H1 (cell line): ENCODE measurements around the gene DNASE2B. TPM values are rescaled to one million over a fixed set of nuclear protein-coding genes. Genes with fewer than 3 reads are reported as not detected.

ENCODE experiments used
- CTCF ChIA-PET: fragments of 300-600 bp; sonication (Branson Sonifier 250); formaldehyde crosslinking; loops from one replicate; lab custom pipeline; 2021; ENCODE audit not compliant: partially characterized antibody; lab: Charles Lee
- POLR2A ChIA-PET: fragments of 300-600 bp; sonication (Branson Sonifier 250); formaldehyde crosslinking; loops from one replicate; lab custom pipeline; 2021; ENCODE audit warnings: inconsistent platforms; ENCODE audit not compliant: partially characterized antibody; lab: Charles Lee
- DNase-seq, 2 experiments: peaks; one replicate each; pipeline versions ENCODE4 v3.0.0 to v3.0.0-alpha.2; 2010 to 2022; ENCODE audit warnings: low spot score in 2 of 2, low read depth in 1 of 2, mixed read lengths in 1 of 2
- FAIRE-seq: peaks from 2 replicates; lab custom pipeline; 2011; peaks lifted over from hg19 to GRCh38; lab: Jason Lieb, UNC
- H2AFZ ChIP-seq: 2 replicates; pipeline ENCODE4 v1.8.1; 2012; ENCODE audit warnings: low read length, inconsistent platforms
- H2AK5ac ChIP-seq: 2 replicates; pipeline ENCODE4 v1.6.1; 2013; ENCODE audit warnings: low read depth, low read length
- H2BK120ac ChIP-seq: replicated peaks from 2 replicates; pipeline ENCODE3; 2013; ENCODE audit warnings: low read depth, low read length, inconsistent platforms
- H2BK12ac ChIP-seq: 2 replicates; pipeline ENCODE4 v1.6.1; 2013; ENCODE audit warnings: low read depth, low read length
- H2BK15ac ChIP-seq: 2 replicates; pipeline ENCODE4 v1.6.1; 2013; ENCODE audit warnings: low read length
- H2BK20ac ChIP-seq: 2 replicates; pipeline ENCODE4 v1.6.1; 2013; ENCODE audit warnings: low read length
- H2BK5ac ChIP-seq: 2 replicates; pipeline ENCODE4 v1.6.1; 2013; ENCODE audit warnings: low read depth, low read length
- H3K14ac ChIP-seq: 2 replicates; pipeline ENCODE4 v1.6.1; 2013; ENCODE audit warnings: inconsistent platforms; ENCODE audit not compliant: insufficient read length
- H3K18ac ChIP-seq: 2 replicates; pipeline ENCODE4 v1.6.1; 2013; ENCODE audit warnings: low read length; ENCODE audit errors: extremely low read depth
- H3K23ac ChIP-seq: 2 replicates; pipeline ENCODE4 v1.6.1; 2013; ENCODE audit warnings: inconsistent platforms; ENCODE audit not compliant: insufficient read length
- H3K23me2 ChIP-seq: 2 replicates; pipeline ENCODE4 v1.6.1; 2013; ENCODE audit warnings: low read depth, low read length
- H3K27ac ChIP-seq: 2 replicates; pipeline ENCODE4 v1.6.1; 2011; ENCODE audit warnings: low read depth, low read length, inconsistent platforms
- H3K27me3 ChIP-seq, 4 experiments: replicated peaks in 1 of 4; 1 replicate in 1 of 4; 2 replicates in 3 of 4; pipeline versions ENCODE4 v1.6.1 to v1.8.1; 2011 to 2013; ENCODE audit warnings: low read length in 3 of 4, mild to moderate bottlenecking in 3 of 4, inconsistent platforms in 2 of 4, mixed read lengths in 2 of 4, moderate library complexity in 1 of 4; ENCODE audit not compliant: control insufficient read depth in 3 of 4, insufficient read depth in 3 of 4; ENCODE audit errors: extremely low read depth in 1 of 4
- H3K36me3 ChIP-seq, 4 experiments: 2 replicates each; pipeline versions ENCODE4 v1.6.1 to v1.8.1; 2011 to 2013; ENCODE audit warnings: mild to moderate bottlenecking in 4 of 4, low read length in 3 of 4, moderate library complexity in 2 of 4, control low read depth in 1 of 4, inconsistent platforms in 1 of 4; ENCODE audit not compliant: insufficient read depth in 4 of 4, control insufficient read depth in 2 of 4
- H3K4ac ChIP-seq: replicated peaks from 2 replicates; pipeline ENCODE3; 2013; ENCODE audit warnings: low read length, low read depth, mixed read lengths, inconsistent platforms; ENCODE audit not compliant: insufficient read length
- H3K4me1 ChIP-seq, 4 experiments: replicated peaks in 1 of 4; 1 replicate in 1 of 4; 2 replicates in 3 of 4; pipeline versions ENCODE4 v1.6.1 to v1.8.1; 2011 to 2013; ENCODE audit warnings: low read length in 3 of 4, inconsistent platforms in 2 of 4, mixed read lengths in 1 of 4; ENCODE audit not compliant: insufficient read depth in 4 of 4, control insufficient read depth in 3 of 4
- H3K4me2 ChIP-seq, 2 experiments: 2 replicates each; pipeline versions ENCODE4 v1.6.1 to v1.8.1; 2011 to 2013; ENCODE audit warnings: low read depth in 2 of 2, low read length in 2 of 2, control low read depth in 1 of 2, inconsistent platforms in 1 of 2, mild to moderate bottlenecking in 1 of 2; ENCODE audit not compliant: insufficient read depth in 1 of 2
- H3K4me3 ChIP-seq, 4 experiments: fragments of 200-600, 300-600 bp in 1 of 4; sonication (generic), shearing (Covaris generic), sonication (Bioruptor Twin) in 1 of 4; 2 replicates each; pipeline versions ENCODE4 v1.5.1 to v1.8.1; 2011 to 2016; ENCODE audit warnings: low read length in 4 of 4, low read depth in 3 of 4, control low read depth in 2 of 4, inconsistent platforms in 2 of 4, mild to moderate bottlenecking in 2 of 4, mixed read lengths in 1 of 4, moderate library complexity in 1 of 4; ENCODE audit not compliant: insufficient read depth in 2 of 4; ENCODE audit errors: extremely low read depth in 1 of 4
- H3K56ac ChIP-seq: replicated peaks from 2 replicates; pipeline ENCODE3; 2013; ENCODE audit warnings: low read depth, mild to moderate bottlenecking, mixed read lengths, low read length, inconsistent platforms; ENCODE audit not compliant: insufficient read length
- H3K79me1 ChIP-seq: 2 replicates; pipeline ENCODE4 v1.6.1; 2013; ENCODE audit warnings: low read depth, low read length, control low read depth
- H3K79me2 ChIP-seq, 2 experiments: 2 replicates each; pipeline versions ENCODE4 v1.6.1 to v1.8.1; 2012 to 2013; ENCODE audit warnings: low read length in 2 of 2, mild to moderate bottlenecking in 2 of 2, inconsistent platforms in 1 of 2; ENCODE audit not compliant: insufficient read depth in 2 of 2, control insufficient read depth in 1 of 2
- H3K9ac ChIP-seq, 4 experiments: replicated peaks in 1 of 4; 1 replicate in 1 of 4; 2 replicates in 3 of 4; pipeline versions ENCODE4 v1.6.1 to v1.8.1; 2011 to 2013; ENCODE audit warnings: low read depth in 3 of 4, low read length in 3 of 4, control low read depth in 2 of 4, mild to moderate bottlenecking in 2 of 4, moderate library complexity in 2 of 4, inconsistent platforms in 1 of 4; ENCODE audit errors: extremely low read depth in 1 of 4
- H3K9me3 ChIP-seq, 2 experiments: 2 replicates each; pipeline versions ENCODE4 v1.6.1 to v1.8.1; 2012 to 2013; ENCODE audit warnings: mild to moderate bottlenecking in 2 of 2, moderate library complexity in 2 of 2, control low read depth in 1 of 2, inconsistent platforms in 1 of 2, low read depth in 1 of 2, low read length in 1 of 2, mixed read lengths in 1 of 2; ENCODE audit not compliant: insufficient read depth in 2 of 2
- H4K20me1 ChIP-seq, 2 experiments: replicated peaks in 1 of 2; 2 replicates each; pipeline versions ENCODE3 to v1.8.1; 2011 to 2013; ENCODE audit warnings: inconsistent platforms in 2 of 2, low read length in 2 of 2, mild to moderate bottlenecking in 1 of 2; ENCODE audit not compliant: insufficient read depth in 2 of 2, control insufficient read depth in 1 of 2
- H4K5ac ChIP-seq: 2 replicates; pipeline ENCODE4 v1.6.1; 2013; ENCODE audit warnings: low read length, low read depth, mixed read lengths, inconsistent platforms; ENCODE audit not compliant: insufficient read length
- H4K8ac ChIP-seq: 2 replicates; pipeline ENCODE4 v1.8.0; 2013; ENCODE audit warnings: mild to moderate bottlenecking, moderate library complexity, low read length, inconsistent platforms; ENCODE audit not compliant: insufficient read depth; ENCODE audit errors: extremely low read depth
- H4K91ac ChIP-seq: replicated peaks from 2 replicates; pipeline ENCODE3; 2013; ENCODE audit warnings: low read length, mixed read lengths, inconsistent platforms; ENCODE audit not compliant: insufficient read length
- CHD1 ChIP-seq: IDR thresholded peaks from 2 replicates; pipeline ENCODE4 v1.6.1; 2012; ENCODE audit warnings: low read depth, low read length, improper control_type of control experiment
- CHD2 ChIP-seq: IDR thresholded peaks from 2 replicates; pipeline ENCODE4 v1.6.1; 2012; ENCODE audit warnings: low read length, improper control_type of control experiment
- CREB1 ChIP-seq: IDR thresholded peaks from 2 replicates; pipeline ENCODE4 v1.6.1; 2012; ENCODE audit warnings: inconsistent platforms
- HDAC6 ChIP-seq: IDR thresholded peaks from one replicate; pipeline ENCODE4 v1.7.1; 2012; ENCODE audit warnings: low read depth, mild to moderate bottlenecking, inconsistent platforms, low read length, moderate library complexity
- JUN ChIP-seq: IDR thresholded peaks from 2 replicates; pipeline ENCODE4 v1.6.1; 2011; ENCODE audit warnings: low read depth, mild to moderate bottlenecking, improper control_type of control experiment, low read length
- KDM1A ChIP-seq: fragments of 200-600, 300-600 bp; sonication (generic); IDR thresholded peaks from 2 replicates; pipeline ENCODE4 v1.7.1; 2016; ENCODE audit warnings: mild to moderate bottlenecking, low read length, borderline replicate concordance
- SIN3A ChIP-seq, 2 experiments: IDR thresholded peaks in 1 of 2; conservative IDR thresholded peaks in 1 of 2; 2 replicates each; pipeline ENCODE4 v1.6.1; 2011 to 2012; ENCODE audit warnings: low read length in 2 of 2, improper control_type of control experiment in 1 of 2, low read depth in 1 of 2, mild to moderate bottlenecking in 1 of 2
- TAF1 ChIP-seq: IDR thresholded peaks from 2 replicates; pipeline ENCODE4 v1.6.1; 2011; ENCODE audit warnings: mild to moderate bottlenecking, low read depth, low read length
- WGBS, 2 experiments: shearing (Covaris generic) in 1 of 2; methylation state at CpG; one replicate each; pipeline versions ENCODE4 v1.1.6 to v1.1.7; 2013 to 2015; ENCODE audit warnings: low lambda C conversion rate in 2 of 2, mixed read lengths in 2 of 2, inconsistent platforms in 1 of 2, low coverage in 1 of 2, missing lambda C conversion rate in 1 of 2; ENCODE audit not compliant: insufficient replicate concordance in 2 of 2, insufficient coverage in 1 of 2, insufficient read length in 1 of 2; ENCODE audit errors: extremely low coverage in 1 of 2, missing lambda C conversion rate in 1 of 2; 5-methylcytosine and 5-hydroxymethylcytosine counted together
- polyA plus RNA-seq, 7 experiments: library from polyadenylated mRNA; depleted of rRNA in 3 of 7; stranded (reverse) in 5 of 7; unstranded in 2 of 7; fragments of >200 nt in 5 of 7; fragments of 200-250 nt in 2 of 7; gene quantifications; 1 replicate in 5 of 7; 2 replicates in 1 of 7; 4 replicates in 1 of 7; pipeline versions ENCODE4 v1.2.1 to v1.2.3, GENCODE V29; 2011 to 2013; ENCODE audit warnings: missing spikeins in 2 of 7, mixed read lengths in 2 of 7
- total RNA-seq: library from RNA; stranded (reverse); fragmentation: NEBNext Ultra II Directional; extraction: Animal tissue kit (Norgen Biotek cat#: 25700); gene quantifications from 2 replicates; pipeline ENCODE4 v1.2.1, GENCODE V29; 2021

Gene DNASE2B
- total and polyA plus RNA-seq, 2 of the 8 experiments (the other 6 are each of a cell fraction or from before 2014, with no cell fraction given), result not detected

- no peaks in the 10 kb centered on the region for H3K79me1 ChIP-seq
- no peak overlapping the region for H2BK15ac ChIP-seq
- H2BK120ac ChIP-seq, result no peak overlapping the region
- no peak for TF ChIP-seq CHD2
- no peak for TF ChIP-seq TAF1
- TF ChIP-seq KDM1A, result no peak
- TF ChIP-seq CREB1, result no peak
- no peak for TF ChIP-seq HDAC6
- TF ChIP-seq CHD1, result no peak
- TF ChIP-seq JUN, result no peak
- no peak for TF ChIP-seq SIN3A (conservative IDR thresholded peaks at IDR 0.05 in 1 of 2, IDR thresholded peaks at IDR 0.05 in 1 of 2; ENCODE audit: low read depth in 1 of 2, low read length in 2 of 2)
- H3K4me2 ChIP-seq, result no peak overlapping the region
- WGBS, 2 experiments, result 88% methylated on average over 2 of the region's 2 CpGs; no CpG with 5 or more reads in 1 of the 2 experiments
- ChIA-PET POLR2A (no interaction called here), CTCF (interaction anchor here (1.1 to 1.6 kb wide), 3 partner anchors 9 to 342 kb away, joined by 4 to 5 read pairs (median 4); partner anchors contain the start of genes GNG5 and SPATA1)
- no peak overlapping the region for H2AFZ ChIP-seq
- no peak overlapping the region for H3K4ac ChIP-seq
- no peak overlapping the region for H4K8ac ChIP-seq
- no peaks in the 10 kb centered on the region for H3K36me3 ChIP-seq
- no peaks in the 10 kb centered on the region for H3K27me3 ChIP-seq
- H2BK12ac ChIP-seq, result no peak overlapping the region
- no peak overlapping the region for H2BK20ac ChIP-seq
- no peak overlapping the region for H4K91ac ChIP-seq
- H4K20me1 ChIP-seq, result no peaks in the 10 kb centered on the region
- no peak overlapping the region for H3K56ac ChIP-seq
- no peaks in the 10 kb centered on the region for H3K23me2 ChIP-seq
- no peak overlapping the region for H3K27ac ChIP-seq
- no peak for DNase-seq
- no peak overlapping the region for H2BK5ac ChIP-seq
- H3K14ac ChIP-seq, result no peak overlapping the region
- no peak overlapping the region for H2AK5ac ChIP-seq
- no peak overlapping the region for H3K9ac ChIP-seq
- H3K23ac ChIP-seq, result no peak overlapping the region
- no peak overlapping the region for H4K5ac ChIP-seq
- no peaks in the 10 kb centered on the region for H3K4me1 ChIP-seq
- H3K79me2 ChIP-seq, result no peaks in the 10 kb centered on the region
- no peak overlapping the region for H3K18ac ChIP-seq
- peaks cover 0 to 2% of the 10 kb centered on the region in 2 experiments; a peak in 1 of 4 replicates for H3K9me3 ChIP-seq
- FAIRE-seq, result no peak
- no peak overlapping the region for H3K4me3 ChIP-seq
Observed at GRCh38 chr1:84430546-84430945, 32.3 kb downstream of the DNASE2B start.
